Activated T-cell treated with anti-CD3 and anti-CD28 coated beads, Interleukin-2, amount 50 U/mL, for 24 hours (primary cell): ENCODE results near the gene CACNA2D4.

Experiments used
- DNase-seq: peaks from one replicate; pipeline ENCODE4 v3.0.0-alpha.2; 2020
- H3K27ac Mint-ChIP-seq: 2 replicates; pipeline ENCODE4 v1.8.0; 2020; ENCODE audit warnings: mild to moderate bottlenecking, mixed read lengths
- H3K27me3 Mint-ChIP-seq: 2 replicates; pipeline ENCODE4 v1.8.0; 2020; ENCODE audit warnings: mixed read lengths
- H3K36me3 Mint-ChIP-seq: 2 replicates; pipeline ENCODE4 v1.8.0; 2020; ENCODE audit warnings: low read depth, mixed read lengths
- H3K4me1 Mint-ChIP-seq: 2 replicates; pipeline ENCODE4 v1.8.0; 2020; ENCODE audit warnings: low read depth, mixed read lengths
- H3K4me3 Mint-ChIP-seq: 2 replicates; pipeline ENCODE4 v1.8.0; 2020; ENCODE audit warnings: mild to moderate bottlenecking, moderate library complexity, mixed read lengths
- H3K9me3 Mint-ChIP-seq: 2 replicates; pipeline ENCODE4 v1.8.0; 2020; ENCODE audit warnings: mixed read lengths

CACNA2D4 gene

GRCh38 chr12:1916371-1917171, 1.9 kb downstream of the CACNA2D4 start:
- Mint-ChIP-seq H3K9me3 (no peaks in the 10 kb centered on the region), H3K27ac (no peak overlapping the region), H3K4me3 (no peak overlapping the region), H3K4me1 (peaks cover 18% of the 10 kb centered on the region), H3K27me3 (peaks cover 9% of the 10 kb centered on the region), H3K36me3 (no peaks in the 10 kb centered on the region)
- peak; percentile 19 for DNase-seq

- Mint-ChIP-seq H3K27me3 (peaks cover 9% of the 10 kb centered on the region), H3K4me1 (peaks cover 18% of the 10 kb centered on the region), H3K36me3 (no peaks in the 10 kb centered on the region), H3K27ac (peak overlapping the region; percentile 64), H3K4me3 (no peak overlapping the region), H3K9me3 (no peaks in the 10 kb centered on the region)
- DNase-seq, result peak; percentile 56
Measured at GRCh38 chr12:1915082-1915968, 3.1 kb downstream of the CACNA2D4 start.

GRCh38 chr12:1914114-1914911, 4.1 kb downstream of the CACNA2D4 start:
- Mint-ChIP-seq H3K4me3 (no peak overlapping the region), H3K27ac (no peak overlapping the region), H3K9me3 (no peaks in the 10 kb centered on the region), H3K4me1 (peaks cover 18% of the 10 kb centered on the region), H3K36me3 (no peaks in the 10 kb centered on the region), H3K27me3 (peaks cover 8% of the 10 kb centered on the region)
- peak; percentile 20 for DNase-seq

GRCh38 chr12:1913377-1914113, 4.9 kb downstream of the CACNA2D4 start:
- Mint-ChIP-seq H3K27me3 (peaks cover 6% of the 10 kb centered on the region), H3K9me3 (no peaks in the 10 kb centered on the region), H3K27ac (no peak overlapping the region), H3K36me3 (no peaks in the 10 kb centered on the region), H3K4me1 (peaks cover 20% of the 10 kb centered on the region), H3K4me3 (no peak overlapping the region)
- peak; percentile 16 for DNase-seq

GRCh38 chr12:1912580-1913376, 5.7 kb downstream of the CACNA2D4 start:
- no peak overlapping the region for H3K27ac Mint-ChIP-seq
- peaks cover 24% of the 10 kb centered on the region for H3K4me1 Mint-ChIP-seq
- H3K4me3 Mint-ChIP-seq, result no peak overlapping the region
- H3K9me3 Mint-ChIP-seq, result no peaks in the 10 kb centered on the region
- no peaks in the 10 kb centered on the region for H3K36me3 Mint-ChIP-seq
- DNase-seq, result peak; percentile 2
- peaks cover 6% of the 10 kb centered on the region for H3K27me3 Mint-ChIP-seq

GRCh38 chr12:1911598-1912575, 6.6 kb downstream of the CACNA2D4 start:
- DNase-seq, result peak; percentile 25
- no peaks in the 10 kb centered on the region for H3K36me3 Mint-ChIP-seq
- no peak overlapping the region for H3K27ac Mint-ChIP-seq

GRCh38 chr12:1910468-1910867, 8.0 kb downstream of the CACNA2D4 start:
- no peak for DNase-seq
- Mint-ChIP-seq H3K27me3 (peaks cover 16% of the 10 kb centered on the region), H3K9me3 (peaks cover 14% of the 10 kb centered on the region), H3K4me3 (no peak overlapping the region), H3K4me1 (peaks cover 16% of the 10 kb centered on the region), H3K36me3 (no peaks in the 10 kb centered on the region), H3K27ac (no peak overlapping the region)

More at GRCh38 chr12:1911598-1912575, 6.6 kb downstream of the CACNA2D4 start:
- peaks cover 29% of the 10 kb centered on the region for H3K4me1 Mint-ChIP-seq
- peaks cover 10% of the 10 kb centered on the region for H3K27me3 Mint-ChIP-seq
- peaks cover 5% of the 10 kb centered on the region for H3K9me3 Mint-ChIP-seq
- H3K4me3 Mint-ChIP-seq, result no peak overlapping the region

- Mint-ChIP-seq H3K27me3 (peaks cover 16% of the 10 kb centered on the region), H3K4me1 (peaks cover 11% of the 10 kb centered on the region), H3K4me3 (no peak overlapping the region), H3K36me3 (no peaks in the 10 kb centered on the region), H3K27ac (no peak overlapping the region), H3K9me3 (peaks cover 20% of the 10 kb centered on the region)
- no peak for DNase-seq
Measured at GRCh38 chr12:1908758-1909157, 9.7 kb downstream of the CACNA2D4 start.

GRCh38 chr12:1907652-1908611, 10.5 kb downstream of the CACNA2D4 start:
- no peaks in the 10 kb centered on the region for H3K36me3 Mint-ChIP-seq
- DNase-seq, result peak; percentile 43
- peak overlapping the region; percentile 50 for H3K4me3 Mint-ChIP-seq
- H3K4me1 Mint-ChIP-seq, result peaks cover 11% of the 10 kb centered on the region
- H3K27ac Mint-ChIP-seq, result no peak overlapping the region
- H3K27me3 Mint-ChIP-seq, result peaks cover 16% of the 10 kb centered on the region
- H3K9me3 Mint-ChIP-seq, result peaks cover 27% of the 10 kb centered on the region

- H3K27ac Mint-ChIP-seq, result no peak overlapping the region
- peaks cover 30% of the 10 kb centered on the region for H3K9me3 Mint-ChIP-seq
- no peaks in the 10 kb centered on the region for H3K36me3 Mint-ChIP-seq
- no peak overlapping the region for H3K4me3 Mint-ChIP-seq
- DNase-seq, result no peak
- H3K27me3 Mint-ChIP-seq, result peaks cover 19% of the 10 kb centered on the region
- H3K4me1 Mint-ChIP-seq, result peaks cover 11% of the 10 kb centered on the region
Measured at GRCh38 chr12:1906579-1906978, 11.9 kb downstream of the CACNA2D4 start.

- Mint-ChIP-seq H3K27ac (no peak overlapping the region), H3K4me3 (no peak overlapping the region), H3K36me3 (no peaks in the 10 kb centered on the region), H3K27me3 (peaks cover 19% of the 10 kb centered on the region), H3K9me3 (peaks cover 30% of the 10 kb centered on the region), H3K4me1 (peaks cover 11% of the 10 kb centered on the region)
- no peak for DNase-seq
Measured at GRCh38 chr12:1904875-1905274, 13.6 kb downstream of the CACNA2D4 start.
